NK-92 treated with Interleukin-12 subunit alpha and Interleukin-12 subunit beta, amount 100 ng/mL, for 24 hours (cell line): Measurements from ENCODE around the gene EIF3I.

Experiments used
- DNase-seq: peaks from one replicate; lab custom pipeline; 2025; lab: John Stamatoyannopoulos, UW

EIF3I gene

GRCh38 chr1:32198237-32199042 is 23.8 kb upstream of the EIF3I start:
- DNase-seq = no peak

GRCh38 chr1:32199043-32199716 is 23.0 kb upstream of the EIF3I start:
- no peak for DNase-seq

- DNase-seq = no peak
These were observed 22.5 kb upstream of the EIF3I start for GRCh38 chr1:32199717-32200072.

GRCh38 chr1:32200226-32201010 is 21.8 kb upstream of the EIF3I start, which contains the start of gene CCDC28B:
CCDC28B (plus strand) TSS chr1:32200595; CDS start chr1:32201936, 1,341 bp downstream.
- peak; percentile 43 for DNase-seq

- DNase-seq = peak; percentile 67
These were observed 21.0 kb upstream of the EIF3I start for GRCh38 chr1:32201011-32201855.

GRCh38 chr1:32204943-32205361 is 17.3 kb upstream of the EIF3I start:
- DNase-seq = no peak

- peak; percentile 70 for DNase-seq
These were observed 16.5 kb upstream of the EIF3I start, which contains the start of gene IQCC for GRCh38 chr1:32205401-32206370. IQCC (plus strand) TSS chr1:32205671; CDS start chr1:32205682, 11 bp downstream.

GRCh38 chr1:32208469-32208868 is 13.7 kb upstream of the EIF3I start:
- DNase-seq = no peak

GRCh38 chr1:32208891-32209328 is 13.3 kb upstream of the EIF3I start, which contains the start of gene DCDC2B:
DCDC2B (plus strand) TSS chr1:32209089; CDS start chr1:32209094, 5 bp downstream.
- DNase-seq = no peak

- DNase-seq = peak; percentile 24
These were observed 6.4 kb upstream of the EIF3I start for GRCh38 chr1:32215629-32216480.

GRCh38 chr1:32216566-32216965 is 5.6 kb upstream of the EIF3I start:
- DNase-seq = no peak

GRCh38 chr1:32219022-32219421 is 3.2 kb upstream of the EIF3I start:
- DNase-seq = no peak

GRCh38 chr1:32220746-32221580 is 1.2 kb upstream of the EIF3I start:
- DNase-seq = no peak

- no peak for DNase-seq
These were observed 627 bp upstream of the EIF3I start for GRCh38 chr1:32221581-32221979.

GRCh38 chr1:32223683-32224082 is 1.5 kb downstream of the EIF3I start:
- no peak for DNase-seq

- DNase-seq = no peak
These were observed 2.1 kb downstream of the EIF3I start for GRCh38 chr1:32224285-32224684.

GRCh38 chr1:32228771-32229170 is 6.6 kb downstream of the EIF3I start:
- no peak for DNase-seq

GRCh38 chr1:32231843-32232432 is 9.7 kb downstream of the EIF3I start:
- DNase-seq = no peak
